NCI-H187 treated with DMSO at 0.1 percent for 48 hours (cell line): Measurements from ENCODE around the gene CCDC201.

Experiments
- DNase-seq: peaks from one replicate; lab custom pipeline; 2025; lab: John Stamatoyannopoulos, UW

Gene CCDC201

DNA sequence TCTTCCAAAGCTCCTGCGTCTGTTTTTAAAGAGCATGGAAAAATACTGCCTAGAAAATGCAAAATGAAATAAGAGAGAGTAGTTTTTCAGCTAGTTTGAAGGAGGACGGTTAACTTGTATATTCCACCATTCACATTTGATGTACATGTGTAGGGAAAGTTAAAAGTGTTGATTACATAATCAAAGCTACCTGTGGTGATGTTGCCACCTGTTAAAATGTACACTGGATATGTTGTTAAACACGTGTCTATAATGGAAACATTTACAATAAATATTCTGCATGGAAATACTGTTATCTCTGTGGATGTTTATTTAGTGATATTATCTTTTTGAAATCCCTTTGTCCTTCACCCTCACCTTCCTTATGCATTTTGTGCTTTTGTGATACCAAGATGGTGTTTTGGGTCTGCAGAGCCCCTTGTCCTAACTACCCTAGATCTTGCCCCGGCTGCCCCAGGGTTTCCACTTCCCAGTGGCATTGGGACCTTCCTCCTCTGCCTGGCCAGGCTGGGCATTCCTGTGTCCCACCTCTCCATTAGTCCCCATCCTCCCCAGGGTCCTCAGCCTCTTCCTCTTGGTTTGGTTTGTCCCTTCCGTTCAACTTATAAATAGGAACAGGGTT, 20.6 kb upstream of the CCDC201 start:
- DNase-seq, result no peak

DNA sequence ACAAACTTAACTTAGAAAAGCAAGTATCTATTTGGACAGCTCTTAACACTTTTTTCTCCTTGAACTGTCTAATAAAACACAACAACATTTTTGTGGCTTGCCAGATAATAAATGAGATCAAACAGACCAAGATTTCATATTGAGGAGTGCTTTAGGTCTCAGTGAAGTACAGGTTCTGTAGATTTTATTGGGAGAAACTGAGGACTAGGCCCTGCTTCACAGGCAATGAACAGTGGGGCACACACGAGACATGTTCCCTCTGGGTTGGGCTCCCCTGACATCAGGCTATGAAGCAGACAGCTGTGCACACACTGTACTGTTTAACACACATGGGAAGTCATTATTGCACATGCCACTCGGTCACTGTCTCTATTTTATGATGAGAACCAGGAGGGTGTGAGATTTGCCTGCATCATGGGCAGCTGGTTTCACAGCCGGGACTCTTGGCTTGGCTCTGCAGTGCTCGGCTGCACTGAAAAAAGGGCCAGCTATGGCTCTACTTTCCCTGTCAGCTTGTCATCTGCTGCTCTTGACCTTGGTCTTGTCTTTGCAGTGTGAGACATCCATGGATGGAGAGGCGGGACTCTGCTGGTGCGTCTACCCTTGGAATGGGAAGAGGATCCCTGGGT, 19.6 kb upstream of the CCDC201 start:
- no peak for DNase-seq

DNA sequence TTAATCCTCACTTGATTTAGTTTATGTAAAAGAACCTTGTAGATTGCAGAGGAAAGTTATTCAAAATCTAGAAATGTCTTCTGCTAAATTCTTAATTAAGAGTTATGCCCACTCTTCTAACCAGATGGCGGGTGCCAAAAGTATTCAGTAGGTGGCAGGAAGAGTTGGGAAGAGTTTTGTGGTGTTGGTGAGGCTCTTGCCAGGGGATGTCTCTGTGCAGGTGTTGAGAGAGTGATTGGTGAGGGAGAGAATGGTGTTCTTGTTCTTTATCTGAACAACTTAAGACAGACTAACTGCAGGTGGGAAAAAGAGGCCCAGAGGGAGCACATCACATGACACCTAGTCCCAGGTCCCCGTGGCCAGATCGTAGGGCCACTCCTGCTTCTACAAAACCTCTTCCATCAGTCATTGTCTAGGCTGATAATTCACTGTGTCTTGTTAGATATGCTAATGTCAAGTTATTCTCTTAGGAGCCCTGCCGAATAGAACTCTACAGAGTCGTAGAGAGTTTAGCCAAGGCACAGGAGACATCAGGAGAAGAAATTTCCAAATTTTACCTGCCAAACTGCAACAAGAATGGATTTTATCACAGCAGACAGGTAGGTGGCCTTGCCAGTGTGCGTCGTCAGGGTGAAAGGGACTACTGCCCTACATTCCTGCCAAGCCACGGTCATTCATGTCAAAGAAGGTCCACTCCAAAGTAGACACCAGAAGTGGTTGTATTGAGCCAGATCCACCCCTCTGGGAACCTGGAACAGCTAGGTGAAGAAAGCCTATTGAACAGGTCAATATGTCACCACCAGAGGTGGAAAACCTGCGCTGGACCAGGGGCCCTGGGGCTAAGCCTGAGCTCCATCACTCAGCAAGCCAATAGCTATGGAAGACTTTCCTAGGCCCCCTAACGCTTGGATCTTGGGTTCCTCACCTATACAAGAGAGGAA, 18.9 kb upstream of the CCDC201 start:
- no peak for DNase-seq

DNA sequence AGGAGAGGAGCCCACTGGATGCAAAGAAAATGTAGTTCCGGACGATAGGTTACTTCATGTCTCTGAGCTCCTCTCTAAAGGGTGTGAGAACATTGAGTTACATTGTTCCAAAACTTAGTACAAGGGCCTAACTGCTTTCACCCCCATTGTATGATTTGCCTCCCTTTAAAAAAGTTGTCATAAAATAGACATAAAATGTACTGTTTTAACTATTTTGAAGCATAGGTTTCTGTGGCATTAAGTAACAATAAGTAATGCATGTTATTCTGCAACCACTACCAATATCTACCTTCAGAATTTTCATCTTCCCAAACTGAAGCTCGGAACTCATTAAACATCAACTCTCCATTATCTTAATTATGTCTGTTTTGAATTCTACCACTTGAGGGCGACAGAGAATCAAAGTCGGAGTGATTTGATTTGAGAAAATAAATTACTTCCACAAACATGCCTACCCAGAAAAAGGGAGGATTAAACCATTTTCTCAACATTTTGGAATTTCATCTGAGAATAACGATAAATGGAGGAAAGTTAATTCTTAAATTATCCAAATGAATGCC, 18.1 kb upstream of the CCDC201 start:
- no peak for DNase-seq

DNA sequence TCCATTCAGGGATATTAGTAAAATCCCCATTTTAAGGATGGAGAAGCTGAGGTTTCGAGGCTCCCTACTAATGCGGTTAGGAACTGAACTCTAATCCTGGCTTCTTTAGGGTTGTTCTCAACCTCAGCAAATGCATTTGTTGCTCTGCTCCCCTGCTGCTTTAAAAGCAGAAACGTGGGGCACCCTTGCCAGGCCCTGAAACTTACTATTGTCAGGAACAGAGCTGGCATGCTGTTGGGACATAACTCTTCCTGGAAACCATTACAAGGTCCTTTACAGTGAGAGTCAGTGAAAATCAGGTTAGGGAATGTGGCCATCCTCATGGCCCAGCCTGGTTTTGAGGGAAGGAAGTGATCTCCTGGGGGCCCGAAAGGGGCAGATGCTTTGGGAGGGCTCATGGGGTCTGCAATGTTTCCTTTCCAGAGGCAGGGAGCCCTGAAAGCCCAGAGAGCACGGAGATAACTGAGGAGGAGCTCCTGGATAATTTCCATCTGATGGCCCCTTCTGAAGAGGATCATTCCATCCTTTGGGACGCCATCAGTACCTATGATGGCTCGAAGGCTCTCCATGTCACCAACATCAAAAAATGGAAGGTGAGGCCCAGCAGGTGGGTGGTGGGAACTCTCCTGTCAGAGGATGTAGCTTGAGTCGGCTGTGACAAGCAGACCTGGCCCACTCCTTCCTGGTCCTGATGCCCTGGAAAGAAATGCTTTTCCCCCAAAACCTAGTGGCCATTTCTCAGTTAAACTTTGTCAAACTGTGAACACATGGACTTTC, 17.4 kb upstream of the CCDC201 start:
- no peak for DNase-seq

DNA sequence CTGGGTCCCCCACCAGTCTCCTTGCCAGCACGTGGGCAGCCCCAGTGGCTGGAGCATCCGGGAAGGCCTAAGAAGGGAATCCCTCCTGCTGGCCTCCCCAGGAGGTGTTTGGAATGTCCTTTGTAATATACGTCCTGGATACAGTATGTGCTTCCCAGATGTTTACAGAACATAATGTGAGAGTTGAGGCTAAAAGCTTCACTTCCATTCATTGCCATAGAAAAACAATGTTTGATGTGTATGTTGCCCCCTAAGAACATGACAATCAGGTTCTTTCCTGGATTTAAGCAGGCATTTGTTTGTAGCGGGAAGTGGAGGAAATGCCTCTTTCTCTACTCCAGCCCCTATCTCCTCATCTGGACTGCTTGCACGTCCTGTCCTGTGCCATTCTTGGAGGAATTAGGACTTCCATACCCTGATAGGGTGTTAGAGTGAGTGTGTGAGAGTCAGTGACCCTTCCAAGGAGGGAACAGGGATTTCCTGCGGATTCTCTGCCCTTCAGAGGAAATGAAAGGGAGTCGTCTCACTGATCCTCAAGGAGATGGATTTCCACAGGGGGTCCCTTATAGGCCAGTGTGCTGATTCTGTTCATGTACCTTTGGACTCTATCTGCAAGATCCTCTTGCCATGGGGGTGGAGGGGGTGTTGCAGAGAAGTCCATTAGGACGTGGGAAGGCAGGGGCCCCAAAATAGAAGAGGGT, 16.6 kb upstream of the CCDC201 start:
- no peak for DNase-seq

DNA sequence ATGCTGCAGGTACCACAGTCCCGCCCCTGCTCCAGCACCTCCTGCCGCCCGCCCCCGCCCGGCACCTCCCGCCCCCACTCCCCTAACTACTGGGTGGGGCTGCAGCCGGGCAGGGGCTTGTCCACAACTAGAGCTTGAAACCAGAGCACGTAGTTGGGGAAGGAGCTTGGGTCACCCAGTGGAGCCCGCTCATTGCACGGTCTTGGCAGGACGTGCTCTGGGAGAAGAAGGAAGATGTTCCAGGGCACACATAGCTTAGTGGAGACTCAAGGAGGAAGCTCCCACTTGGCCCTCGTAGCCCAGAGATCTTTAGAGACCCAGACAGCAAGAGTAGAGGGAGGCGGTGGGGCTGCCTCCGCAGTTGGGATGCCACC, 16.1 kb upstream of the CCDC201 start:
- DNase-seq, result no peak

DNA sequence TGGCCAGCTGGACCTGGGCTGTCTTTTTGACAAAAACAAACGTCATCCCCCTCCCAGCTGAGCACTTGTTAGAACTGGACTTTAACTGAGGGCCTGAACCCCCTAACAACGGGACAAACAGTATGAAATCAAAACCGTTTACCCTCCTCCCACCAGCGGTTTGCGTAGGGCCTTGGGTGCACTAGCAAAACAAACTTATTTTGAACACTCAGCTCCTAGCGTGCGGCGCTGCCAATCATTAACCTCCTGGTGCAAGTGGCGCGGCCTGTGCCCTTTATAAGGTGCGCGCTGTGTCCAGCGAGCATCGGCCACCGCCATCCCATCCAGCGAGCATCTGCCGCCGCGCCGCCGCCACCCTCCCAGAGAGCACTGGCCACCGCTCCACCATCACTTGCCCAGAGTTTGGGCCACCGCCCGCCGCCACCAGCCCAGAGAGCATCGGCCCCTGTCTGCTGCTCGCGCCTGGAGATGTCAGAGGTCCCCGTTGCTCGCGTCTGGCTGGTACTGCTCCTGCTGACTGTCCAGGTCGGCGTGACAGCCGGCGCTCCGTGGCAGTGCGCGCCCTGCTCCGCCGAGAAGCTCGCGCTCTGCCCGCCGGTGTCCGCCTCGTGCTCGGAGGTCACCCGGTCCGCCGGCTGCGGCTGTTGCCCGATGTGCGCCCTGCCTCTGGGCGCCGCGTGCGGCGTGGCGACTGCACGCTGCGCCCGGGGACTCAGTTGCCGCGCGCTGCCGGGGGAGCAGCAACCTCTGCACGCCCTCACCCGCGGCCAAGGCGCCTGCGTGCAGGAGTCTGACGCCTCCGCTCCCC, 15.5 kb upstream of the CCDC201 start, which contains the start of gene IGFBP1:
IGFBP1 (plus strand) TSS at position 304 of the 808 bp plus-strand sequence; CDS start at position 469, 165 bp downstream.
- no peak for DNase-seq

DNA sequence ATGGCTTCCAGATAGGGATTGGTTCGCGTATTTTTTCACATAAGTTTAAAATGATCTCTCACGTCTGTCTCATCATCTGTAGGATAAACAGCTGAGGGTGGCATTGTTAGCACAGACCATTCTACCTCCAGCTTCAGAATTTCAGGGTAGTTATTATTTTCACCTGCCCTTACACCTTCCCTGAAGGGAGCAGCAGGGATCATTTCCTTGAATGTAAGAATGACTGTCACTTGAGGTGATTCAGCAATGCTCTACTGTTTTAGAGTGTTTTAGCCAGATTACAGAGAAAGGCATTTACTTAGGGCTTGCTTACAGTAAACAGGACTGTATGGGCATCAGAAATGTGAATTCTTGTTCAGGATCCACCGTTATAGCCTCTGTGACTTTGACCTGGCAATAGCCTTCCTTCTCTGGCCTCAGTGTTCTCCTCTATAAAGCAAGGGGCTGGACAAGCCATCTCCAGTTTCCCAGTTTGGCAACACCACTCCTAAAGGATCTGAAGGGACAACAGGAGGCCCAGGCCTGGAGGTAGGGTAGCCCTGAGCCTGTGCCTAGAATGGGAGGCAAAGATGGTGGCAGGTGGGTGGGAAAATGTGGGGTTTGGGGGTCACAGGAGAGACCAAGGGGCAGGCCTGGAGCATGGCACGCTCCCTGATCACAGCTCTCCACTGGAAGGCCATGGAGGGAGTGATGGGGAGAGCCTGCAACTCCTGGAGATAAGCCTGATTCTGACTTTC, 14.2 kb upstream of the CCDC201 start:
- DNase-seq, result no peak

DNA sequence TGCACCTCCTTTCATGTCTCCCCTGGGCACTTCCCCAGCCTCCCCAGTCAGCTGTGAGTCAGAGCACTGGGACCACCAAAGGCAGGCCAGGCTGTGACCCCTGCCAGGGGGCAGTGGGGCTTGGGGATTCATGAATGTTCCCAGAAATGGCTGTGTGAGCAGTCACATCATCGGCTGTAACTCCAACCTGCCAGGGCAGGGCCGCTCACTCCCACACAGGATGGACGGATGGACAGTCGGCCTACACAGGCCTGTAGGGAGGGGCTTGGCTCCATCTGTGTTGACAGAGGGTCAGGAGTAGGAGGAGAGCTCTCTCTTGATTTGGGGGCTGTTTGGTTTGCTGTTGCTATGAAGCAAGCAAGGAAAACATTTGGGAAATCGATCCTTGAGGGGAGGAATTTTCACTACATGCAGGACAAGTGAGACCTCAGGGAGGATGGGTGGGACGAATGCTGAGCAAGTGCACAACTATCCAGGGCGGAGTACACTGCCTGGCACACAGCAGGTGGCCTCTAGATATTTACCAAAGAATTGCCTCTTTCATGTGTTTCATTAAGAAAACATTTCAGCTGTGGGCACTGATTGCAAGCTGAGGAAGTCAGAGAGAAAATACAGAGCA, 12.5 kb upstream of the CCDC201 start:
- no peak for DNase-seq

DNA sequence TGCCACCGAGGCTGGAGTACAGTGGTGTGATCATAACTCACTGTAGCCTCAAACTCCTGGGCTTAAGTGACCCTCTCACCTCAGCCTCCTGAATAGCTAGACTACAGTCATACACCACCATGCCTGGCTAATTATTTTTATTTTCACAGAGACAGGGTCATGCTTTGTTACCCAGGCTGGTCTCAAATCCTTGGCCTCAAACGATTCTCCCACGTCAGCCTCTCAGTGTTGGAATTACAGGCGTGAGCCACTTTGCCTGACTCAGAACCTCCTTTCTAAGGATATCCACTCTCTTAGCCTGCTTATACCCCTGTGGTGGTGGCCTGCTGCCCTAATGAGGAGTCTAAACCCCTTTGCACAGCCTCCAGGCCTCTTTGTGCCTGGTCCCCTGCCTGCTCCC, 11.3 kb upstream of the CCDC201 start:
- no peak for DNase-seq

DNA sequence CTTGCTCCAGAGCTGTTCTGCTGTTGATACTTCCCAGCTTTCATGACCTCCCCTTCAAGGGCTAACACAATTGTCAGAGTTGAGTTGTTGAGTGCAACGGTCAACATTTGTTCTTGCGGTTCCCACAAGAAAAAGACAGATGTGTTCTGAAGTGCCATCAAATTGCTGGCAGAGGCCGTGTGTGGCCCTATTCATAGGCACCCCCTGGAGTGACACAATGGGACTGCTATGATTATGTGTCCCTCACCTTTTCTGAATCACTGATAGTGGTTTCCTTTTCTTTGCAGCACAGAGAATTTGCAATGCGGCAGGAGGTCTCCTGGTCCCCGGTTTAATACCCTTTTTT, 9.6 kb upstream of the CCDC201 start:
- peak; percentile 33 for DNase-seq

DNA sequence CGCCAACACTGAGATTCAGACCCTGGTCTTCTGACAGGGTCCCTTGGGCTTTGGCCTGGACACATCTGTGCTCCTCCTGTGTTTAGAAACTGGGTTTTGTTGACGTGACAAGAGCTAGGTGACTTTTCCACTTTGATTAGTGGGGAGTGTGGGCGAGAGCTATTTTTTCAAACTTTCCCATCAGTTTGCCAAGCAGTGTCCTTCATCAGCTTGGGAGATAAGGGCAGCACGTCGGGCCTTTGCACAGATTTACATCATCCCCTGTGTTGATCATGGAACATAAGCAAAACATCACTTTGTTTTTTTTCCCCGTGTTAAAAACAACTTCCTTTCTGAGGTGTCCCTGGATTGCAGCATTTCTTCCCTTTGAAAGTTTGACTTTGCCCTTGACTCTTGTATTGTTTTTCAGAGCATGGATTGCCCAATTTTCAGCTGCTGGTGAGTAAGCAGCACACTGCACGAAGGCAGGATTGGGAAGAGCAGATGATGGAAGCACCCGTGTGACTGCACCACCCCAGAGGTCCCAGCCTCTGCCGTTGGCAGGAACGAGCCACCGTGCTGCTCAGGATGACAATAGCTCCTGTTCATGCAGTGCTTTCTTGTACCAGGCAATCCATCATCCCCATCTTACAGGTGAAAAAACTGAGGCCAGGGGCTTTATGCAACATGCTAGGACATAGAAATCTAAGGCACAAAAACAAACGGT, 9.0 kb upstream of the CCDC201 start:
- no peak for DNase-seq

DNA sequence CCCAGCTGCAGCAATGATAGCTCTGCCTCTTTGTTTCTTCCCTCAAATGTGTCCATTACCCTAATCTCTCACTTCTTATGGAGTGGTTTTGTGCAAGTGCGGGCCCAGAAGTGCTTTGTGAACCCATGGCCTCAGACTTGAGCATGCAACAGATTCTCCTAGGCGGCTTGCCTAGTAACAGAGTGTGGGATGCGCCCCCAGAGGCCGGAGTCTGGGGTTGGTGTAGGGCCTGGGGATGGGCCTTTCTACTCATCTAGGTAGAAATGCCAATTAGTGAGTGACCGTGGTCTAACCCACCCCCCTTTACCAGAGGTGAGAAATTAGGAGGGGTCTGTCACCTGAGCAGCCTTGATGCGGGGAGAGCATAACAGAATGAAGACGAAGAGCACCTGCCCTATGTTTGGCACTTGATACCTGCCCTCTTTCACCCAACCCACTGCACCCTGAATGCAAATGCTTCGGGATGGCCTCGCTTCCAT, 8.4 kb upstream of the CCDC201 start:
- no peak for DNase-seq

DNA sequence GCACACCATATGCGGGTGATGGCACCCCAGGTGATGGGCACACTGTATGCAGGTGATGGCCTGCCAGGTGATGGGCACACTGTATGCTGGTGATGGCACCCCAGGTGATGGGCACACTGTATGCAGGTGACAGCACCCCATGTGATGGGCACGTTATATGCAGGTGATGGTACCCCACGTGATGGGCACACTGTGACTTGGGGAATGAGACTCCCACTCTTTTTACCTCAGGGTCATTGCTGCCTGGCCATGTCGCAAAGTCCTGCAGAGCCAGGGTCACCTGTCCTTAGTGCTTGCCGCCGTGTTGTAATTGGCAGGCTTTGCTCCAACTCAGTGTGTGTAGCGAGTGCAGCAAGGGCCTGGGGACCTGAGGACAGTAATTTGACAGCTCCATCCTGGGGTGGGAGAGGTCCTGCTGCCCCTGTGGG, 7.6 kb upstream of the CCDC201 start:
- no peak for DNase-seq

DNA sequence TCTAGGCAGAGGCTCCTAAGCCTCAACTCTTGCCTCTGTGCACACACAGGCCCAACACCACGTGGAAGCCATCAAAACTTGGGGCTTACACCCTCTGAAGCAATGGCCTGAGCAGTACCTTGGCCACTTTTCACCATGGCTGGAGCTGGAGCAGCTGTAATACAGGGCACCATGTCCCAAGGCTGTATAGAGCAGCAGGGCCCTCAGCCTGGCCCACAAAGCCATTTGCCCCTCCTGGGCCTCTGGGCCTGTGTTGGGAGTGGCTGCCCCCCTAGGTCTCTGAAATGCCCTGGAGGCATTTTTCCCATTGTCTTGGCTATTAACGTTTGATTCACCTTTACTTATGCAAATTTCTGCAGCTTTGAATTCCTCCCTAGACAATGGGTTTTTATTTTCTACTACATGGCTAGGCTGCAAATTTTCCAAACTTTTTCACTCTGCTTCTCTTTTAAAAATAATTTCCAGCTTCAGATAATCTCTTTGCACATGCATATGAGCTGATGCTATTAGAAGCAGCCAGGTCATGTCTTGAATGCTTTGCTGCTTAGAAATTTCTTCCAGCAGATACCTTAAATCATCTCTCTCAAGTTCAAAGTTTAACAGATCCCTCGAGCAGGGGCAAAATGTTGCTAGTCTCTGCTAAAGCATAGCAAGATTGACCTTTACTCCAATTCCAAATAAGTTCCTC, 5.7 kb upstream of the CCDC201 start:
- DNase-seq, result no peak

DNA sequence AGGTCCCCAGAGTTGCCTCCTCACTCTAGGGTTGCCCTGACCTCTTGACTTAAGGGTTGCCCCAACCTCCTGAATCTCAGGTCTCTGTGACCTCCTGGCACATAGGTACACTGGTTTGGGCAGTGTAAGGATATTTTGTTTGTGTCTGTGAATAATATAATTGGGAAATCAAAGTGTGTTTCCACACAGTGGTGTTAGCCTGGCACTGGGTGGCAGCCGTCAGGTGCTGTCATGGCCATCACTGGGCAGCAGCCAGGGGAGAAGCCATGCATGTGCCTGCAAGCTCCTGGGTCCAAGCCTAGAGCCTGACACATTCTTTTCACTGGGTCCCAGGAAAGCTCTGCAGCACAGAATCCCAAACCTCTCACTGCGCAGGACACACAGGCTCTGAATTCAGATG, 3.6 kb upstream of the CCDC201 start:
- no peak for DNase-seq
